A549 treated with Hydrocortisone at 1 μM for 4 hours (cell line): ENCODE measurements around the gene ZNF699. TPM values are rescaled to one million over a fixed set of nuclear protein-coding genes. Genes with fewer than 3 reads are reported as not detected.

ENCODE experiments used
- total RNA-seq: library from RNA; stranded (reverse); fragments of 200-300 nt; extraction: Qiagen RNA extraction; gene quantifications from 5 replicates; pipeline ENCODE4 v1.2.3, GENCODE V29; 2022

The ZNF699 gene
- total RNA-seq, result 0.85 to 1.4 TPM (median 1.3 TPM) in 5 replicates

GRCh38 chr19:9309139-9309973 lies at the start of gene ZNF699:
ZNF699 (minus strand) TSS chr19:9309838; CDS start chr19:9305119, 4,719 bp downstream.

DNA sequence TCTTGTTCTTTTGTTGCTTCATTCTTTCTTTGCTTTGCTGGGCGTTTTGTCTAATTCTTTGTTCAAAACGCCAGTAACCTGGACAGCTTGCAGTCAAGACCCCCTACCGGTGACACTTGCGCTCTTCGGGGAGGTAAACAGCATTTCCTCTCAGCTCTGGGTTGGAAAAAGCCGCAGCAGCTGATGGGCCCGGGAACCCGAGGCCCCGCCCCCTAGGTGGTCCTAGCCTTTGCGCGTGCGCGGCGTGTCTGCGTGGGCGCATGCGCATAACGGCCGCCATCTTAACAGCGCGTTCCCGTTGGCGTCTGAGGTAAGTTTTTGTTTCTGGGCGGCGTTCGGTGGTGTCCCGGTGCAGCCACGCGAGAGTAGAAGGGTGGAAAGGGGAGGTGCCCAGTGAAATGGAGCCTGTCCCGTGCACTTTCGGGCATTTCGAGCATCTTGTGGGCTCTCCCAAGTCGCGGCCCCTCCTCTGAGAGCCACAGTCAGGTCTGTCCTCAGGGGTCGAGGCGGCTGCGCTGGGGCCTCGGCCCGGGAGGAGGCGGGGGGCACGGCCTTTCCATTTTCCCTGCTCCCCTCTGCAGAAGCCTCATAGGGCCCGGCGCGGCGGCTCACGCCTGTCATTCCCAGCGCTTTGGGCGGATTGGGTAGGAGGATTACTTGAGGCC lies 14.4 kb upstream of the ZNF699 start, which contains the start of gene ZNF559:
ZNF559 (plus strand) TSS at position 261 of the 665 bp plus-strand sequence. CDS start 14,371 bp downstream, outside the sequence.

GRCh38 chr19:9250630-9251029 lies 59.0 kb downstream of the ZNF699 start, which contains the start of gene OR7E24:
OR7E24 (plus strand) TSS chr19:9250930; CDS start chr19:9251044, 114 bp downstream.

Other genes with a start within 250 kb of the ZNF699 start
- not detected in 5 replicates for gene OR1M1, start 222.8 kb downstream of the ZNF699 start, total RNA-seq
- not detected in 5 replicates for gene OR7G2, start 202.4 kb downstream of the ZNF699 start, total RNA-seq
- gene OR7G1, start 194.1 kb downstream of the ZNF699 start, total RNA-seq, result not detected in 5 replicates
- not detected in 5 replicates for gene OR7G3, start 182.9 kb downstream of the ZNF699 start, total RNA-seq
- gene ZNF317, start 169.4 kb downstream of the ZNF699 start, total RNA-seq, result 15.4 to 19.9 TPM (median 18.6 TPM) in 5 replicates
- not detected in 5 replicates for gene OR7D2, start 130.9 kb downstream of the ZNF699 start, total RNA-seq
- gene OR7D4, start 90.2 kb downstream of the ZNF699 start, total RNA-seq, result not detected in 5 replicates
- gene OR7E24, start 58.9 kb downstream of the ZNF699 start, total RNA-seq, result not detected in 5 replicates
- gene ZNF559, start 14.3 kb upstream of the ZNF699 start, total RNA-seq, result 4.5 to 5.6 TPM (median 4.7 TPM) in 5 replicates
- gene ZNF177, start 53.2 kb upstream of the ZNF699 start, total RNA-seq, result 0.43 to 0.76 TPM (median 0.58 TPM) in 5 replicates
- 2.9 to 4.4 TPM (median 3.4 TPM) in 5 replicates for gene ZNF266, start 125.7 kb upstream of the ZNF699 start, total RNA-seq
- not detected in 5 replicates for gene ZNF560, start 188.8 kb upstream of the ZNF699 start, total RNA-seq
- 0.56 to 1.4 TPM (median 0.99 TPM) in 5 replicates for gene ZNF426, start 228.8 kb upstream of the ZNF699 start, total RNA-seq